Coronary artery (tissue), 2 donors: ENCODE data around the gene CD24.
A peak's percentile ranks its signal among the peaks of the same experiment; 100 is the strongest.
"Not testable (repeated sequence)": the region's sequence is repeated elsewhere in the genome, so short reads cannot be mapped to it uniquely, and the experiment has no call there.

Source experiments
- DNase-seq: peaks from one replicate; pipeline ENCODE4 v3.0.0-alpha.2; 2017; ENCODE audit warnings: low spot score
- H3K27ac ChIP-seq, 2 donors: fragments of 200-600 bp; sonication (generic); one replicate each; pipeline ENCODE4 v1.5.1; 2016 to 2019
- H3K4me3 ChIP-seq: fragments of 200-600 bp; sonication (generic); 2 replicates; pipeline ENCODE4 v1.5.1; 2016; ENCODE audit warnings: mild to moderate bottlenecking, moderate library complexity
- TF ChIP-seq, protein P1 (sequence below): fragments of 200-600 bp; sonication (generic); IDR thresholded peaks from one replicate; pipeline ENCODE4 v1.5.1; 2019; ENCODE audit warnings: antibody characterized with exemption

CD24 gene

DNA sequence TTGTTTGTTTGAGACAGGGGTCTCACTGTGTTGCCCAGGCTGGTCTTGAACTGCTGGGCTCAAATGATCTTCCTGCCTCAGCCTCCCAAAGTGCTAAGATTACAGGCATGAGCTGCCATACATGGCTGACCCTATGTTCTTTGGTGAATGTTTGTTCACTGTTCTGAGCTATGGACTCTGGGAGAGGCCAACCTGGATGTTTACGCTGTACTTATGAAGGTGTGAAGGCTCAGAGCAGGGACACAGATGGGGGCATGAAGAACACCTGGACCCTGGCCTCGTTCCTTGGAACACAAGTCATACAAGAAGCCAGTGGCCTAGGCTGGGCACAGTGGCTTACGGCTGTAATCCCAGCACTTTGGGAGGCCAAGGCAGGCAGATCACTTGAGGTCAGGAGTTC lies 21.1 kb upstream of the CD24 start:
- no peak overlapping the region for H3K27ac ChIP-seq
- DNase-seq: no peak
- H3K4me3 ChIP-seq: no peak overlapping the region
- TF ChIP-seq, protein P1, sequence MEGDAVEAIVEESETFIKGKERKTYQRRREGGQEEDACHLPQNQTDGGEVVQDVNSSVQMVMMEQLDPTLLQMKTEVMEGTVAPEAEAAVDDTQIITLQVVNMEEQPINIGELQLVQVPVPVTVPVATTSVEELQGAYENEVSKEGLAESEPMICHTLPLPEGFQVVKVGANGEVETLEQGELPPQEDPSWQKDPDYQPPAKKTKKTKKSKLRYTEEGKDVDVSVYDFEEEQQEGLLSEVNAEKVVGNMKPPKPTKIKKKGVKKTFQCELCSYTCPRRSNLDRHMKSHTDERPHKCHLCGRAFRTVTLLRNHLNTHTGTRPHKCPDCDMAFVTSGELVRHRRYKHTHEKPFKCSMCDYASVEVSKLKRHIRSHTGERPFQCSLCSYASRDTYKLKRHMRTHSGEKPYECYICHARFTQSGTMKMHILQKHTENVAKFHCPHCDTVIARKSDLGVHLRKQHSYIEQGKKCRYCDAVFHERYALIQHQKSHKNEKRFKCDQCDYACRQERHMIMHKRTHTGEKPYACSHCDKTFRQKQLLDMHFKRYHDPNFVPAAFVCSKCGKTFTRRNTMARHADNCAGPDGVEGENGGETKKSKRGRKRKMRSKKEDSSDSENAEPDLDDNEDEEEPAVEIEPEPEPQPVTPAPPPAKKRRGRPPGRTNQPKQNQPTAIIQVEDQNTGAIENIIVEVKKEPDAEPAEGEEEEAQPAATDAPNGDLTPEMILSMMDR: no peak

DNA sequence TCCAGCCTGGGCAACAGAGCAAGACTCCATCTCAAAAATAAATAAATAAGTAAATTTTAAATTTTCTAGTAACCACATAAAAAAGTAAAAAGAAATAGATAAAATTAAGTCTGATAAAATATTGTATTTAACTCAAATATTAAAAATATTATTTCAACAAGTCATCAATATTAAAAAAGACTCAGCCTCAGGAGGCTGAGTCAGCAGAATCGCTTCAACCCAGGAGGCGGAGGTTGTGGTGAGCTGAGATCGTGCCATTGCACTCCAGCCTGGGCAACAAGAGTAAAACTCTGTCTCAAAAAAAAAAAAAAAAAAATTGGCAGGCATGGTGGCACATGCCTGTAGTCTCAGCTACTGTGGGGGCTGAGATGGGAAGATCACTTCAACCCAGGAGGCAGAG lies 15.2 kb upstream of the CD24 start:
- not testable (repeated sequence) for H3K27ac ChIP-seq, DNase-seq, H3K4me3 ChIP-seq

DNA sequence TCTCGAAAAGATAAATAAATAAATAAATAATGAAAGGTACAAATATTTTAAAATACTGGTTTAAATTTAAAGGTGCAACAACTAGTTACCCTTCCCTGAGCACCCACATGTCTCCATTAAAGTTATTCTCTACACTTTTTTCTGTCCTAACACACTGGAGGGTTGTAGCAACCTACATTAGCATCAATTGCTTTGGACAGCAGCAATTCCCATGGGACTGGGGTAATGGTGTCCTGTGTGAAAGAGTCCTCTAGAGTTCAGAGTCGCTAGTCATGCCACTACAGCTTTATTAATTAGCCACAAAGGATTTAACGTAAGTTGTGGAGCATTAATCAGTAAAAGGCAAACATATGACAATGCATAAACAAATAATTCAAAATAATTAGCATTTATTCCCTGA lies 14.1 kb upstream of the CD24 start:
- TF ChIP-seq, protein P1: no peak
- H3K27ac ChIP-seq: no peak overlapping the region

DNA sequence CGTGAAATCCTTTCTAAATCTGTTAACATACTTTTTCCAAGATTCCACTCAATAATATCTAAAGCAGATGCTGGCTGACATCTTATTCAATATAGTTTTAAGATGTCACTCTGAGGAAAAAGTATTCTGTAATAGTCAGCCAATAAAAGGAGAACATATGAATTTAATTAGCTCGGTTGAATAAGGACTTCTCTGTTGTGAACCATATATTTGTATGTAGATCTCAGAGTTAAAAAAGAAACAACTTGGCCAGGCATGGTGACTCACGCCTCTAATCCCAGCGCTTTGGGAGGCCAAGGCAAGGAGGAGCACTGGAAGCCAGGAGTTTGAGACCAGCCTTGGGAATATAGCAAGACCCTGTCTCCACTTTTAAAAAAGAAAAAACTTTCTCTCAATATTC lies 7.4 kb upstream of the CD24 start:
- Histone ChIP-seq H3K4me3 (no peak overlapping the region), H3K27ac (no peak overlapping the region)
- TF ChIP-seq, protein P1: no peak
- DNase-seq: no peak

More for the DNA sequence above, 14.1 kb upstream of the CD24 start:
- DNase-seq: no peak
- no peak overlapping the region for H3K4me3 ChIP-seq

DNA sequence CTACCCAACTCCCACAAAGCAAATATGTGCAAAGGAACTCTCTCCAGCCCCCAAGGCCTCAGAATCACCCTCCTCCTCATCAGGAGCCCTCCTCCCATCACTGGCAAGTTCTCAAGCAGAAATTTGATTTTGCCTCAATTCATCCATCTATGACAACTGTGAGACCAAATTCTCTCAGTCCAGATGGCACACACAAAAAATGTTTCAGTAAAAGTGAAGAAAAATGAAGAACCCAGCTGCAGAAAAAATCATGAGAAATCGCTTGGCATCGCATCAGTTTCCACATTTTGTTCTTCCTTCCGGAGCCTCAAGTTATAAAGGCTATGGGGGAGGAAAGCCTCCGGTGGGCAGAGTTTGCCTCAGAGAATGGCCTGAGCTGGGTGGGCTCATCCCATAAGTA lies 6.4 kb upstream of the CD24 start:
- Histone ChIP-seq H3K27ac (no peak overlapping the region), H3K4me3 (no peak overlapping the region)
- no peak for DNase-seq
- TF ChIP-seq, protein P1: no peak

DNA sequence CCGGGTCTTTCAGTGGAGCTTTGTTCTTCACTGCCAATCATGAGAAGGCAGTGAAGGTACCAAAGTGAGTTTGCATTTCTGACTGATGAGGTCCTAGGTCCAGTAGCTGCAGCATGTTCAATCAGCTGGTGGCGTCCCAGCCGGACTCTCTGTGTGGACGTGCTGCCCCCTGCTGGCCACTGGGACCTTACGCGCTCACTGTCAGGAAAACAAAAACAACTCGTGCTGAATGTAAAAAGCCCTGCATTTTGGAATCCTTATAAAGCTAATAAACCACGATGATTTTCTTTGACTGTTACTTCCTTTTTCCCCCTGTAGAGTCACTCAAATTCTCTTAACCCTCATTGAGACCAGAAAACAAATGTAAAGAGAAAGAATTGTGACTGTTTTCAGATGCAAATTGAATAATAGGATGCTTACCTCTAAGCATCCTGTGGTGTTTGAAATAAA lies 4.9 kb upstream of the CD24 start:
- DNase-seq: peak; percentile 77
- H3K4me3 ChIP-seq: no peak overlapping the region
- TF ChIP-seq, protein P1: peak; percentile 87
- no peak overlapping the region for H3K27ac ChIP-seq

DNA sequence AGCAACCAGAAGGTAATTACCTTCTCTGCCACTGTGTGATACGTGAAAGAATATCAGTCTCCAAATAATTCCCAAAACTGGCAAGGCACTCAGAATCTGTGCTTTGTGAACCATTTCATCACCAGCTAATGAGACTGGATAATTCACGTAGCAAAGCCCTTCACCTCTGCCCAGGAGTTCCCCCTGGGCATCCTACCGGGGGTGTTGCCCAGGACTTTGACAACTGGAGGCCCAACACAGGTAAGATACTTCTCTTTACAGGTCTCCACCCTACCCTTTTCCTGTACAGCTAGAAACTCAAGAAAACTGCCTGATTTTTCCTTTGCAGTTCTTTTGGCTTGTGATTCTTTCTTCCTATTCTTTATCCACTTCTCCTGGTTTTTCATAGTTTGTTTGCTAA lies 2.7 kb upstream of the CD24 start:
- TF ChIP-seq, protein P1: no peak
- no peak for DNase-seq
- H3K4me3 ChIP-seq: no peak overlapping the region

DNA sequence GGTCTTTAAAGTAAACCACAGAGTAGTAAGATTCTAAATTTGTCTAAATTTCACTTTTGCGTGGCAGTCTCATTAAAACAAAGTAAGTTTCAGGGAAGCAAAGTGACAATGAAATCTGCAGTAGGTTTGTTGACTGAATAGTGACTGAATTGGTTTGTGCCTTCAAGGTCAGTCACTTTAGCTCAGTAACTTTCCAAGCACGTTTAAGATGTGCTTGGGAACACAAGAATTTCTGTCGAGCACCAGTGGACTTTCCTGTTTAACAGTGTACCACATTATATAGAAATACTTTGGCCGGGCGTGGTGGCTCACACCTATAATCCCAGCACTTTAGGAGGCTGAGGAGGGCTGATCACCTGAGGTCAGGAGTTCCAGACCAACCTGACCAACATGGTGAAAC lies 1.7 kb upstream of the CD24 start:
- H3K4me3 ChIP-seq: no peak overlapping the region
- H3K27ac ChIP-seq: no peak overlapping the region
- DNase-seq: no peak
- TF ChIP-seq, protein P1: no peak

More for the DNA sequence above, 2.7 kb upstream of the CD24 start:
- no peak overlapping the region for H3K27ac ChIP-seq
